ENCODE data around the gene GPX8.

DNA sequence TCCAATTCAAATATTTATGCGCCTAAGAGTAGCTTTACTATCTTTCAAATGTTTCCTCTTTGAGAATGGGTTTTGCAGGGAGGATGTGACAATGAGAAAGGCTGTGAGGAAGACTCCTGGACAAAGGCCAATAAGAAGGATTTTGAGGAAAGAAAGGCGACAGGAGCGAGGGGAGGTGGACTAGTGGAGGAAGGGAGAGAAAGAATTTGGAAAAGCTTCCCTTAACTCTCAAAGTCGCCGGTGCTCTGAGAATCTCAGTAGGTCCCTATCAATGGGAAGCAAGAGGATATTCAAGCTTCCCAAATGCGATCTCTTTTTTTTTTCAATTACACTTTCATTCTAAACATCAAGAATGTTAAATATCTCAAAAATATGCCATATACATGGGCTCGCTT is 15.8 kb downstream of the GPX8 start:
- no peak for TF ChIP-seq CTCF (IDR thresholded peaks at IDR 0.05; ENCODE audit: poor library complexity, severe bottlenecking)
- no peak for TF ChIP-seq POLR2AphosphoS5 (IDR thresholded peaks at IDR 0.05)
- no peak for TF ChIP-seq EZH2 (IDR thresholded peaks at IDR 0.05; ENCODE audit: borderline replicate concordance, insufficient read depth, low read length, poor library complexity, severe bottlenecking)
- no peak for TF ChIP-seq SMC3 (conservative IDR thresholded peaks at IDR 0.05; ENCODE audit: poor library complexity)
- TF ChIP-seq, protein P1, sequence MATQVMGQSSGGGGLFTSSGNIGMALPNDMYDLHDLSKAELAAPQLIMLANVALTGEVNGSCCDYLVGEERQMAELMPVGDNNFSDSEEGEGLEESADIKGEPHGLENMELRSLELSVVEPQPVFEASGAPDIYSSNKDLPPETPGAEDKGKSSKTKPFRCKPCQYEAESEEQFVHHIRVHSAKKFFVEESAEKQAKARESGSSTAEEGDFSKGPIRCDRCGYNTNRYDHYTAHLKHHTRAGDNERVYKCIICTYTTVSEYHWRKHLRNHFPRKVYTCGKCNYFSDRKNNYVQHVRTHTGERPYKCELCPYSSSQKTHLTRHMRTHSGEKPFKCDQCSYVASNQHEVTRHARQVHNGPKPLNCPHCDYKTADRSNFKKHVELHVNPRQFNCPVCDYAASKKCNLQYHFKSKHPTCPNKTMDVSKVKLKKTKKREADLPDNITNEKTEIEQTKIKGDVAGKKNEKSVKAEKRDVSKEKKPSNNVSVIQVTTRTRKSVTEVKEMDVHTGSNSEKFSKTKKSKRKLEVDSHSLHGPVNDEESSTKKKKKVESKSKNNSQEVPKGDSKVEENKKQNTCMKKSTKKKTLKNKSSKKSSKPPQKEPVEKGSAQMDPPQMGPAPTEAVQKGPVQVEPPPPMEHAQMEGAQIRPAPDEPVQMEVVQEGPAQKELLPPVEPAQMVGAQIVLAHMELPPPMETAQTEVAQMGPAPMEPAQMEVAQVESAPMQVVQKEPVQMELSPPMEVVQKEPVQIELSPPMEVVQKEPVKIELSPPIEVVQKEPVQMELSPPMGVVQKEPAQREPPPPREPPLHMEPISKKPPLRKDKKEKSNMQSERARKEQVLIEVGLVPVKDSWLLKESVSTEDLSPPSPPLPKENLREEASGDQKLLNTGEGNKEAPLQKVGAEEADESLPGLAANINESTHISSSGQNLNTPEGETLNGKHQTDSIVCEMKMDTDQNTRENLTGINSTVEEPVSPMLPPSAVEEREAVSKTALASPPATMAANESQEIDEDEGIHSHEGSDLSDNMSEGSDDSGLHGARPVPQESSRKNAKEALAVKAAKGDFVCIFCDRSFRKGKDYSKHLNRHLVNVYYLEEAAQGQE (IDR thresholded peaks at IDR 0.05; ENCODE audit: borderline replicate concordance), result no peak
